IPS DF 19.7 (cell line): ENCODE measurements around the gene LACC1.
A peak's percentile ranks its signal among the peaks of the same experiment; 100 is the strongest.

ENCODE experiments used
- DNase-seq: peaks from one replicate; pipeline ENCODE4 v3.0.0-alpha.2; 2013; ENCODE audit warnings: low read depth, low spot score

The LACC1 gene

GRCh38 chr13:43884222-43884621 is 4.5 kb downstream of the LACC1 start:
- DNase-seq = no peak

GRCh38 chr13:43894438-43894837 is 14.7 kb downstream of the LACC1 start:
- no peak for DNase-seq

GRCh38 chr13:43895940-43896339 is 16.2 kb downstream of the LACC1 start:
- no peak for DNase-seq

GRCh38 chr13:43905435-43906031 is 25.8 kb downstream of the LACC1 start:
- peak; percentile 2 for DNase-seq

- no peak for DNase-seq
Measured at GRCh38 chr13:43908156-43909126, 28.7 kb downstream of the LACC1 start.

- DNase-seq = no peak
Measured at GRCh38 chr13:43910856-43911255, 31.2 kb downstream of the LACC1 start.

- no peak for DNase-seq
Measured at GRCh38 chr13:43911278-43911677, 31.6 kb downstream of the LACC1 start.

GRCh38 chr13:43911871-43912270 is 32.2 kb downstream of the LACC1 start:
- no peak for DNase-seq

GRCh38 chr13:43915451-43915850 is 35.7 kb downstream of the LACC1 start:
- DNase-seq = no peak

GRCh38 chr13:43916828-43917227 is 37.1 kb downstream of the LACC1 start:
- no peak for DNase-seq

- DNase-seq = no peak
Measured at GRCh38 chr13:43918636-43919035, 38.9 kb downstream of the LACC1 start.

GRCh38 chr13:43920965-43921674 is 41.4 kb downstream of the LACC1 start:
- no peak for DNase-seq

GRCh38 chr13:43924549-43925245 is 45.0 kb downstream of the LACC1 start:
- DNase-seq = no peak

GRCh38 chr13:43929947-43930346 is 50.2 kb downstream of the LACC1 start:
- no peak for DNase-seq

GRCh38 chr13:43933378-43933777 is 53.7 kb downstream of the LACC1 start:
- no peak for DNase-seq

GRCh38 chr13:43934273-43934672 is 54.6 kb downstream of the LACC1 start:
- DNase-seq = no peak

GRCh38 chr13:43935878-43936277 is 56.2 kb downstream of the LACC1 start:
- no peak for DNase-seq

GRCh38 chr13:43936647-43937046 is 56.9 kb downstream of the LACC1 start:
- DNase-seq = no peak

- no peak for DNase-seq
Measured at GRCh38 chr13:43937839-43938238, 58.1 kb downstream of the LACC1 start.

GRCh38 chr13:43938449-43938848 is 58.7 kb downstream of the LACC1 start:
- DNase-seq = no peak

- no peak for DNase-seq
Measured at GRCh38 chr13:43939086-43939485, 59.4 kb downstream of the LACC1 start.

GRCh38 chr13:43942286-43942685 is 62.6 kb downstream of the LACC1 start:
- no peak for DNase-seq
